Vagina (tissue), 2 donors: ENCODE data around the gene PTPRN. TPM values are rescaled to one million over a fixed set of nuclear protein-coding genes. Genes with fewer than 3 reads are reported as not detected.

Source experiments
- DNase-seq, 2 donors: peaks; one replicate each; pipeline ENCODE4 v3.0.0-alpha.2; 2017; ENCODE audit errors: extremely low spot score in 2 of 2
- H3K27ac ChIP-seq: fragments of 200-600 bp; sonication (generic); one replicate; pipeline ENCODE4 v1.5.1; 2019
- H3K27me3 ChIP-seq: fragments of 200-600 bp; sonication (generic); one replicate; pipeline ENCODE4 v1.5.1; 2019
- H3K36me3 ChIP-seq, 2 donors: fragments of 200-600 bp; sonication (generic); one replicate each; pipeline ENCODE4 v1.5.1; 2017 to 2019
- H3K4me1 ChIP-seq: fragments of 200-600 bp; sonication (generic); one replicate; pipeline ENCODE4 v1.5.1; 2019
- H3K4me3 ChIP-seq, 2 donors: fragments of 200-600 bp; sonication (generic); 1 replicate in 1 of 2; 2 replicates in 1 of 2; pipeline ENCODE4 v1.5.1; 2016 to 2019
- H3K9me3 ChIP-seq: fragments of 200-600 bp; sonication (generic); one replicate; pipeline ENCODE4 v1.5.1; 2019
- CTCF ChIP-seq, 3 experiments: fragments of 450-650 bp in 2 of 3; fragments of 200-600 bp in 1 of 3; sonication (generic) in 1 of 3; IDR thresholded peaks; one replicate each; pipeline ENCODE4 v1.5.1; 2017 to 2019; ENCODE audit warnings: antibody characterized with exemption in 3 of 3, mild to moderate bottlenecking in 2 of 3, moderate library complexity in 2 of 3
- POLR2A ChIP-seq, 2 donors: fragments of 450-650 bp; IDR thresholded peaks; one replicate each; pipeline ENCODE4 v1.6.1; 2017; ENCODE audit warnings: antibody characterized with exemption in 2 of 2, mild to moderate bottlenecking in 2 of 2, moderate library complexity in 2 of 2
- POLR2AphosphoS5 ChIP-seq, 2 donors: sonication (generic); formaldehyde crosslinking; IDR thresholded peaks; one replicate each; pipeline ENCODE4 v1.9.0; 2017; ENCODE audit warnings: antibody characterized with exemption in 2 of 2, mild to moderate bottlenecking in 2 of 2, low read depth in 1 of 2; ENCODE audit not compliant: insufficient read depth in 1 of 2
- intact Hi-C: fragments of 100-400 bp; cut with DNase I; formaldehyde crosslinking; loops from one replicate; pipeline ENCODE4 v1.15.1; 2023
- total RNA-seq: library from RNA; depleted of rRNA; stranded (reverse); fragments of >200 nt; gene quantifications from one replicate; pipeline ENCODE4 v1.2.3, GENCODE V29; 2016

PTPRN gene
- total RNA-seq, 1 donor from 2014 or later = 7.6 TPM

GRCh38 chr2:219294356-219295351 is 14.5 kb downstream of the PTPRN start:
- TF ChIP-seq CTCF (IDR thresholded peaks at IDR 0.05) (peak; percentile 99), POLR2AphosphoS5 (IDR thresholded peaks at IDR 0.05; ENCODE audit: insufficient read depth in 1 of 2, low read depth in 1 of 2) (peak; percentile 54 to 57), POLR2A (IDR thresholded peaks at IDR 0.05) (no peak)
- peak in 1 of 2 donors; percentile 83 for DNase-seq
- Histone ChIP-seq H3K36me3 (no peaks in the 10 kb centered on the region), H3K9me3 (no peaks in the 10 kb centered on the region), H3K27ac (peak overlapping the region; percentile 89), H3K27me3 (no peaks in the 10 kb centered on the region), H3K4me1 (peaks cover 6% of the 10 kb centered on the region), H3K4me3 (peak overlapping the region; percentile 44 to 54)
- intact Hi-C loops = loop anchor here (1.0 to 5.0 kb wide), 2 partner anchors 15 to 127 kb away; partner anchors contain the start of gene DNAJB2

DNA sequence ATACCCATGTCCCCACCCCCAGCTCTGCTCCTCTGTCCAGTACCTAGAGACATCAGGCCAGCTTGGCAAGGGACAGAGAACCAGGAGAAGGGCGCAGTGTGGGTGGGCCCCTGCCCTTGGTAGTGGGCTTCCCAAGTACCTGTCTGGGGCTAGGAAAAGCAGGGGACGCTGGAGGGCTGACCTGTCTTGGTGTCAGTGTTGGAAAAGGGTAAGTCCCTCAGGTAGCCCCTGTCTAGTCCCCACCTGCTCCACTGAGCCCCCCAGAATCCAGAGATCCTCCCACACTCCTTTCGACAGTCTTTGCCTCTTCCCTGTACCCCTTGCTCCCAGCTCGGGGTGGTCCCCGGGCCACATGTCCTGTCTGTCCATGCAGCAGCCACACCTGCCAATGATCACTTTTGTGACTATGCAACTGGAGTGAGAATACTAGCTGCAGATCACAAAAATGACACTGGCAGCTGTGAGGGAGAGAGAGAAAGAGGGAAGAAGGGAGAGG is 15.4 kb downstream of the PTPRN start:
- no peak overlapping the region for H3K4me3 ChIP-seq
- TF ChIP-seq CTCF (IDR thresholded peaks at IDR 0.05) = no peak
- TF ChIP-seq POLR2AphosphoS5 (IDR thresholded peaks at IDR 0.05; ENCODE audit: insufficient read depth in 1 of 2, low read depth in 1 of 2) = no peak
- TF ChIP-seq POLR2A (IDR thresholded peaks at IDR 0.05) = no peak
- no peaks in the 10 kb centered on the region for H3K27me3 ChIP-seq
- H3K9me3 ChIP-seq = no peaks in the 10 kb centered on the region
- H3K27ac ChIP-seq = peak overlapping the region; percentile 89
- peaks cover 15% of the 10 kb centered on the region for H3K4me1 ChIP-seq
- H3K36me3 ChIP-seq = no peaks in the 10 kb centered on the region
- intact Hi-C loops = loop anchor here (1.0 kb wide), 1 partner anchor 14 kb away; the partner anchor contains the start of gene DNAJB2
- no peak for DNase-seq

DNA sequence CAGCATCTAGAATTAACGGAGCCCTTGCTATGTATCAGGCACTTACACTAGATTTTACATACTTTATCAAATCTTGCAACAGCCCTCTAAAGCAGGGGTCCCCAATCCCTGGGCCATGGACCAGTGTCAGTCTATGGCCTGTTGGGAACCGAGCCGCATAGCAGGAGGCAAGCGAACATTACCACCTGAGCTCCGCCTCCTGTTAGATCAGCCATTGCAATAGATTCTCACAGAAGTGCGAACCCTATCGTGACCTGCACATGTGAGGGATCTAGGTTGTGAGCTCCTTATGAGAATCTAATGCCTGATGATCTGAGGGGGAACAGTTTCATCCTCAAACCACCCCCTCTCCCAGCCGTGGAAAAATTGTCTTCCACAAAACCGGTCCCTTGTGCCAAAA is 16.6 kb downstream of the PTPRN start:
- TF ChIP-seq CTCF (IDR thresholded peaks at IDR 0.05) (no peak), POLR2A (IDR thresholded peaks at IDR 0.05) (no peak), POLR2AphosphoS5 (IDR thresholded peaks at IDR 0.05; ENCODE audit: insufficient read depth in 1 of 2, low read depth in 1 of 2) (no peak)
- no peaks in the 10 kb centered on the region for H3K36me3 ChIP-seq
- no peak for DNase-seq
- H3K9me3 ChIP-seq = no peaks in the 10 kb centered on the region
- peaks cover 20% of the 10 kb centered on the region for H3K4me1 ChIP-seq
- H3K27ac ChIP-seq = no peak overlapping the region
- no peak overlapping the region for H3K4me3 ChIP-seq
- intact Hi-C loops = no loop called here
- no peaks in the 10 kb centered on the region for H3K27me3 ChIP-seq

DNA sequence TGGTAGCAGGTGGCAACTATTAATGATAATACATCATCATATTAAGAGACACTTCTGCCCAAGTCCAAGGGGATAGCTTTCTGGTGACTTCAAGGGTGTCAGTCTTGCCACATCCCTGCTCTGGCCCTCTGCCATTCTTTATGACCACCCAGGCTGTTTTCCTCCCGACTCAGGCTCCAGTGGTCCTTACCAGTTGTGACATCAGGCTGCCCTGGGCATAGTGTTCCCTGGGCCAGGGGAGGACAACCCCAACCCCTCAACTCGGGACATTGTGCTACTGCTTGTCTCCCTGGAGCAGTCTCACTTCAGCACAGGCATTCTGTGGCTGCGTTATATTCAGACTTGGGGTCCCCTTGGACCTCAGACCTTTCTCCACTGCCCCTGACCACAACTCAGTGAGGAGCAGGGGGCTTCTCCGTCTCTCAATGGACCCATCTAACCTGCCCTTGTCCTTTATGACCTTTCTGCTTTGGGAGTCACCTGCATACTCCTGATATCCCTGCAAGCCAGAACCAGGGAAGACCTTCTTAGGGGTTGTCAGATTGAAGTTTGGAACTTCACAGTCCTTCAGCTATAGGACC is 17.2 kb downstream of the PTPRN start:
- H3K9me3 ChIP-seq = no peaks in the 10 kb centered on the region
- H3K36me3 ChIP-seq = no peaks in the 10 kb centered on the region
- intact Hi-C loops = no loop called here
- peaks cover 20% of the 10 kb centered on the region for H3K4me1 ChIP-seq
- H3K27ac ChIP-seq = no peak overlapping the region
- no peaks in the 10 kb centered on the region for H3K27me3 ChIP-seq
- no peak for DNase-seq
- no peak overlapping the region for H3K4me3 ChIP-seq
- TF ChIP-seq POLR2AphosphoS5 (IDR thresholded peaks at IDR 0.05; ENCODE audit: insufficient read depth in 1 of 2, low read depth in 1 of 2) (no peak), CTCF (IDR thresholded peaks at IDR 0.05) (no peak), POLR2A (IDR thresholded peaks at IDR 0.05) (no peak)
